ENCODE results near the gene PTK6.
"Not testable (repeated sequence)": the region's sequence is repeated elsewhere in the genome, so short reads cannot be mapped to it uniquely, and the experiment has no call there.

Gene PTK6

DNA sequence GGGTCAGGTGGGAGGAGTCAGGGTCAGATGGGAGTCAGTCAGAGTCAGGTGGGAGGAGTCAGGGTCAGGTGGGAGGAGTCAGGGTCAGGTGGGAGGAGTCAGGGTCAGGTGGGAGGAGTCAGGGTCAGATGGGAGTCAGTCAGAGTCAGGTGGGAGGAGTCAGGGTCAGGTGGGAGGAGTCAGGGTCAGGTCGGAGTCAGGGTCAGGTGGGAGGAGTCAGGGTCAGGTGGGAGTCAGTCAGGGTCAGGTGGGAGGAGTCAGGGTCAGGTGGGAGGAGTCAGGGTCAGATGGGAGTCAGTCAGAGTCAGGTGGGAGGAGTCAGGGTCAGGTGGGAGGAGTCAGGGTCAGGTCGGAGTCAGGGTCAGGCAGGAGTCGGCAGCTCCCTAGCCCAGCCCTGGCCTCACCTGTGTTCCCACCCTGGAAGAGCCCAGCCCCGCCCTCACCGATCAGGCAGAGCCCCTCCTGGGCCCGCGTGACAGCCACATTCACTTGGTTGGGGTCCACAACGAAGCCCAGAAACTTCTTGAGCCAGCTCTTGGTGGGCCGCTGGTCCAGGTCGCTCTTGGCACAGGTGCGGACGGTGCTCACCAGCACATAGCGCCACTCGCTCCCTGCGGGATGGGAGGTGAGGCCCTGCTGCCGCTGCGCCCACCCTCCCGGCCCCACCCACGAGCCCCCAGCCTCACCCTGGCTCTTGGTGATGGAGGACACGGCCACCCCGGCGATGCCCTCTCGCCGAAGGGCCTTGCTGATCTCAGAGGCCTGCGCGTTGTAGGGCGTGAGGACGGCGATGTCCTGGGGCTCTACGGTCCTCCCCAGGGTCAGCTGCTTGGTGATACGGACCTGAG lies 22.5 kb upstream of the PTK6 start:
- H3K4me3 ChIP-seq (ENCODE audit: low read depth, low read length) = not testable (repeated sequence)

DNA sequence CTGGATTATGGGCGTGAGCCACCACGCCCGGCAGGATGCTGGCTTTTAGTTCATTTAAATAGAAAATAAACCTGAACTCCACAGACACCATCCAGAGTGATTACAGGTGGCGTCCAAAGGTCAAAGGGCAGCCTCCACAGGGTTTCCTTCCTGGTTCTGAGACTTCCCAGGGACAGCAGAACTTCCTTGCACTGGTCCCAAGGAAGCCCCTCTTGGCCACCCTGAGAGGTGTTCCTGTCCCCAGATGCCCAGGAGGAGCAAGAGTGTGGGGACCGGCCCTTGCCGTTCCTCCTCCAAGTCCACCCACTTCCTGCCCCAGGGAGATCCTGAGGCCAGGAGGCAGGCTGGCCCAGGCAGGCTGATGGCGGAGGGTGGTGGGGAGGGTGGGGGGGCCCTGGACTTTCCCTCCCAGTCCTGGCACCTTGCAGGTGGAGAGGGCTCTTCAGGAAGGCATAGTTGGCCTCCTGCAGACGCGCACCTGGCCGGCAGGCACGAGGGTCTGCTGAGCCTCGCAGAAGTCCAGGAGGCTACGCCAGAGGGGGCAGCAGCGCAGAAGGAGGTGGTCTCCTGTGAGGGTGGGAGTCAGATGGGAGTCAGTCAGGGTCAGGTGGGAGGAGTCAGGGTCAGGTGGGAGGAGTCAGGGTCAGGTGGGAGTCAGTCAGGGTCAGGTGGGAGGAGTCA lies 21.8 kb upstream of the PTK6 start:
- no peak overlapping the region for H3K4me3 ChIP-seq (ENCODE audit: low read depth, low read length)

DNA sequence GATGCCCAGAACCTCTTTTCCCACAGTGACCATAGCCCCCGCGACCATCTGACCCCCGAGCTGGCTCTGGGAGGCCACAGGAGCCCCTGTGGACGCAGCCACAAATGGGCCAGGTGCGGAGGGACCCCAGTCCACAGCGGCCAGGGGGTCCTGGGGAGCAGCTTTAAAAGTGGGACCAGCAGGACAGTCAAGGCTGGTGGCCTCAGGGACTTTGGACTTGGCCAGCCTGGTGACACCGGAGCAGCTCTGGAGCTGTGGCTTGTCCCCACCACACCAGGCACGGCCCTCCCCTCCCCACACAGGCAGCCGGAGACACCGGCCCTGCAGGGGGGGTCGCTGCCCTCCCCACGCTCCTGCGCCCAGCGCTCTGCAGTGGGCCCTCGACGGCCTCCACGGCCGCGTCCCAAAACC lies 20.3 kb upstream of the PTK6 start:
- H3K4me3 ChIP-seq (ENCODE audit: low read depth, low read length) = no peak overlapping the region

DNA sequence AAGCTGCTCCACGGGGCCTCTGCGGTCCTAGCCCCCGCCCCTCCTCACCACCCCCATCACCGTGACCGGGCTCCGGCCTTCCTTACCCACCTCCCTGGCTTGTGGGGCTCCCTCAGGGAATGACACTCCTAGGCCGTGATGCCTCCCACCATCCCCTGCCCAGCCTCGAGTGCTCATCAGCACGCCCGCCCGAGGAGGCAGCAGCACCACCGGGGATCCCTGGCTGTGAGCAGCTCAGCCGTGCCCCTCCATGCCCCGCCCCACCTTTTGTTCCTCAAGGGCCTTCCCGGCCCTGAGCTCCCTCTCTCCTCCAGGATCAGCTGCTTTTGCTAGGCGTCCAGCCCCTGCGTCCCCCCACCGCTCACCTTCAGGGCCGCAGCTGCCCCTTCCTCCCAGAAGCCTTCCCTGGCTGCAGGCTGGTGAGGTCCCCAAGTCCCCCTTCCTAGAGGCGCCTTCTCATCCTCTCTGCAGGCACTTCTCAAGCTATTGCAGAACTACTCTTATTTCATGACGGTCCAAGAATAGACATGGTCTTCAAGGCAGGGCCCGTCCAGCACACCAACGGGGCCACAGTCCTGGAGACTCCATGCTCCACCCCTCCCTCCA lies 19.8 kb upstream of the PTK6 start:
- H3K4me3 ChIP-seq (ENCODE audit: low read depth, low read length) = no peak overlapping the region

DNA sequence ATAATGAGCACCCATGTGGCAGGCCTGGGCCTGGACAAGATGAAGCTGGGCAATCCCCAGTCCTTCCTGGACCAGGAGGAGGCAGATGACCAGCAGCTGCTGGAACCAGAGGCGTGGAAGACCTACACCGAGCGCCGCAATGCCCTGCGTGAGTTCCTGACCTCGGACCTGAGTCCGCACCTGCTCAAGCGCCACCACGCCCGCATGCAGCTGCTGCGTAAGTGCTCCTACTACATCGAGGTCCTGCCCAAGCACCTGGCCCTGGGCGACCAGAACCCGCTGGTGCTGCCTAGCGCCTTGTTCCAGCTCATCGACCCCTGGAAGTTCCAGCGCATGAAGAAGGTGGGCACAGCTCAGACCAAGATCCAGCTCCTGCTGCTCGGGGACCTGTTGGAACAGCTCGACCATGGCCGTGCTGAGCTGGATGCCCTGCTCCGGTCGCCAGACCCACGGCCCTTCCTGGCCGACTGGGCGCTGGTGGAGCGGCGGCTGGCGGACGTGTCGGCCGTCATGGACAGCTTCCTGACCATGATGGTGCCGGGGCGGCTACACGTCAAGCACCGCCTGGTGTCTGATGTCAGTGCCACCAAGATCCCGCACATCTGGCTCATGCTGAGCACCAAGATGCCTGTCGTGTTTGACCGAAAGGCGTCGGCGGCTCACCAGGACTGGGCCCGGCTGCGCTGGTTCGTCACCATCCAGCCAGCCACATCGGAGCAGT lies 18.6 kb upstream of the PTK6 start:
- H3K4me3 ChIP-seq (ENCODE audit: low read depth, low read length) = no peak overlapping the region

DNA sequence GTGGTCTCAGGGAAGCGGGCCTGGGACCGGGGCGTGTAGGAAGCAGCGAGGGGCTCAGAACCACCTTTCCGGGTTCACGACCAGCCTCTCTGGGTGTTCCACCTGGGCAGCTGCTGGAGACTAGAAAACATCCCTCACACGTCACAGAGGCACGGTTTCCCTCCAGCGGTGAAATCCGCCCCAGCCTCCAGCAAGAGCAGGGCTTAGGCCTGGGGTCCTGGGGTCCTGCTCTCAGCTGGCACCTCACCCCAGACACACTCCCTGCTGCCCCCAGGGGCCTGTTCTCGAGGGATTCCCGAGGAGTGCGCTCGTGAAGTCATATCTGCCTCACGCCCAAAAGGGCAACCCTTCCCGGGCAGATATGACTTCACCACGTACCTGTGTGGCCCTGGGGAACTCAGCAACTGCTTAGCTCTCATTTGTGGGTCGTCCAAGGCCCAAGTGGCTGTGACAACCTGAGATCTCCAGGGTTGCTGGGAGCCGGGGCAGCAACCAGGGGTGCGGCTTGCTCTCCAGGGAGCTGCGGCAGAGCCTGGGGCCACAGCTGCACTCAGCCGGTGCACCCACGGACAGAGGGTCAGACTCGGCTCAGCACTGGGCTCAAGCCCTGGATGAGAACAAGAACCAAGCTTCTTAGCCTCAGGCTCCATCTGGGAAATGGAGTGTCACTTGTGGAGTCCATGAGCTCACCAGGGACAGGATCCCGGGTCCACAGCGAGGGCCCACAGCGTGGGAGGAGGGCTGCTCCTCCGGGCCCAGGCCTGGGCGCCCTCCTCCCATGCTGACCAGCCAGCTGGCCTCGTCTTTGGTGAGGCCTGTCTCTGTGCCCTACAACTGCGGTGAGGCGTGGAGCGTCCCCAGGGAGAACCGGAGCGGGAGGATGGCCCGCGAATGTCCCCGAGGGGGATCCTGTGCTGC lies 17.4 kb upstream of the PTK6 start:
- peak overlapping the region; percentile 37 for H3K4me3 ChIP-seq (ENCODE audit: low read depth, low read length)

DNA sequence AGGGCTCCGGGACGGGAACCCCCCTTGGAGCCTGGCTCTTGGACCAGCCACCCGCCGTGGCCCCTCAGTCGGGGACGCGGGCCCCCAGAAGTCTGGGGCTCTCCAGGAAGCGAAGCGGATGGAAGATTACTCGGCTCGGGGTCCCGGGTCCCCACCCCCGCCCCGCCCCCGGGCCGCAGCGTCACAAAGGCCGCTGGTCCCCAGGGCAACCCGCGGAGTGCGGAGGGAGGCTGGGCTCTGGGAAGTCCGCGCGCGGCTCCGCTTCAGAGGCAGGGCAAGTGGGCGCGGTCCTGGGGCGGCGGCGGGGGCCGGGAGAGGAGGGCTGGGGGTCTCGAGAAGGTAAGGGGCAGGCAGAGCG lies 16.7 kb upstream of the PTK6 start, which contains the start of gene FNDC11:
TSS of gene FNDC11 (plus strand) at position 227 of the 358 bp plus-strand sequence. CDS start 1,505 bp downstream, outside the sequence.
- H3K4me3 ChIP-seq (ENCODE audit: low read depth, low read length) = peak within 1 kb of the TSS; percentile 59

DNA sequence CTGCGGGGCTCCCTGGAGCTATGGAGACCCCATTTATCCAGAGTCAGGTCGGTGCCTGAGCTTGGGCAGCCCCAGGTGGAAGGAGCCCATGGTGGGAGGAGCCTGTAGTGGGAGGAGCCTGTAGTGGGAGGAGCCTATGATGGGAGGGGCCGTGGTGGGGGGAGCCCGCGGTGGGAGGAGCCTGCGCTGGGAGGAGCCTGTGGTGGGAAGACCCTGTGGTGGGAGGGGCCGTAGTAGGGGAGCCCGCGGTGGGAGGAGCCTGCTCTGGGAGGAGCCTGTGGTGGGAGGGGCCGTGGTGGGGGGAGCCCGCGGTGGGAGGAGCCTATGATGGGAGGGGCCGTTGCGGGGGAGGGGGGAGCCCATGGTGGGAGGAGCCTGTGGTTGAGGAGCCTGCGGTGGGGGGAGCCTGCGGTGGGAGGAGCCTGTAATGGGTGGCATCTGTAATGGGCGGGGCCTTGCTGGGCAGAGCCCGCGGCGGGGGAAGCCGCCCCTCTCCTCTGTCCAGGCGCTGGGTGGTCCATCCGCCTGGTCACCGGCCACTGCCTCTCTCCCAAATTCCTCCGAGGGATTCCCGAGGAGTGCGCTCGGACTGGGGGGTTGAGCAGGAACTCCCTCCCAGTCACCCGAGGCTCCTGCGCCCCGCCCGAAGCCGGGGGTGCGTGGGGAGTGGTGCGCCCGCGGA lies 16.2 kb upstream of the PTK6 start:
- H3K4me3 ChIP-seq (ENCODE audit: low read depth, low read length) = peak overlapping the region; percentile 59

DNA sequence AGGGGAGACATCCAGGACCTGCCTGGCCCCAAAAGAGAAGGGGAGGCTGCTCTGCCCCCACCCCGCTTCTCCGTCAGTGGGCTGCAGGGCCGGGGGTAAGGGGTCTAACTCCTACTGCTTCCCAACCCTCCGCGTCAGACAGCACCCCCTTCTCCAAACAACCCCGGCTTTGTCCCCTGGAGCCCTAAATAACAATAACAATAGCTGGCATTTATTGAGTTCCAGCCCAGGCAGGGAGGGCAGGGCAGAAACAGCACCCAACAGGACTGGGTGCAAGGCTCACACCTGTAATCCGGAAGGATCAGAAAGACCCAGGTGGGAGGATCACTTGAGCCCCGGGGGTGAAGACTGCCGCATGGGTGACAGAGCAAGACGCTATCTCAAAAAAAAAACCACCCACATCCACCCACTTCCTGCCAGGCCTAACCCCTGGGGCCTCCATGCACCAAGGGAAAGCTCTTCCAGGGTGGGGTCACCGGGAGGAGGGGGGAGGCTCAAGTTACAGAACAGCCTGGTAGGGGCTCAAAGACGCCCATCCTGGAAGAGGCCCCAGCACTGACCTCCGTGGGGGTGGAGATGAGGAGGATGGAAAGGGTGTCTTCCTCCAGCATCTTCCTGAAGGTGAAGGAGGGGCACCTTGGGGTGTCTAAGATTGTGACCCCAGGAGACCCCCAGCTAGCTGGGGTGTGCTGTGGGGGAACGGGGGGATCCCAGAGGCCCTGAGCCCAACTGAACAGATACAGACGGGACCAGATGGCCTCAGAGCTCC lies 15.5 kb upstream of the PTK6 start:
- no peak overlapping the region for H3K4me3 ChIP-seq (ENCODE audit: low read depth, low read length)

DNA sequence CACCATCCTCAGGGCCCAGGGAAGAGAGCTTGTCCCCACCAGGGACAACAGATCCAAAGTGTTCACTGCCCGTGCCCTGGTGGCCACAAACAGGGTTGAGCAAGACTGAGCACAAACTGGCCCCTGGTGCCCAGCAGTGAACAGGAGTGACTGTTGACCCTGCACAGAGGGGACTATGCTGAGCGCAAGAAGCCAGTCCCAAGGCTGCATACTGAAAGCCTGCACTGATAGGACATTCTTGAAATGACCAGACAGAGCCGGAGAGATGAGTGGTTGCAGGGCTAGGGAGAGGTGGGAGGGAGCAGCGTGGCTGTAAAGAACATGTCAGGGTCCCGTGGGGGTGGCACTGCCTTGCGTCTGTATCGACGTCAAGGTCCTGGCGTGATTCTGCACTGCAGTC lies 13.9 kb upstream of the PTK6 start:
- H3K4me3 ChIP-seq (ENCODE audit: low read depth, low read length) = no peak overlapping the region

DNA sequence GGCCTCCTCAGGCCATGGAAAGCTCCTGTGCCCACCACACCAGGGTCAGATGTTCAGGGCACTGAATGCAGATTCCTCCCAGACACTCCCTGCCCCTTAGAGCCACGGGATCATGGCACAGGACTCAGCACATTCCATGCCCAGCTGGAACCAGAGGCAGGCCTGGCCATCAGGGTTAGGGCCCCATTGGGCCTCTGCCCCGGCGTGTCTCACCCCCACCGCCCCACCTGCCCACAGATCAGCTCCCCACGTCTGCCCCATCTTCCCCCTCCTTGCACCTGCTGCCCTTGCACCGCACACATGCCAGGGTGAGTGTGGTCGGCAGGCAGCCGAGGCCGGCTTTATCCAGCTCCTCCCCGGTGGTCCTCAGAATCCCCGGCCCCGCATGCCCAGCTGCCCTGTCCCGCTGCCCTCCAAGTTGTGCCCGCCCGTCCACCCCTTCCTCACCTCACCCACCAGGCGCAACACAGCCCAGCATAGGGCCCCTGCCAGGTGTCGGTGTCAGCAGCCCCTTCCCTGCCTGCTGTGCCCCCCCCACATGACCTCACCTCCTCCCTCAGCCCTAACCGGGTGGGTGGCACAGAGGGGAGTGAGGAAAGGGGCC lies 12.6 kb upstream of the PTK6 start:
- no peak overlapping the region for H3K4me3 ChIP-seq (ENCODE audit: low read depth, low read length)

DNA sequence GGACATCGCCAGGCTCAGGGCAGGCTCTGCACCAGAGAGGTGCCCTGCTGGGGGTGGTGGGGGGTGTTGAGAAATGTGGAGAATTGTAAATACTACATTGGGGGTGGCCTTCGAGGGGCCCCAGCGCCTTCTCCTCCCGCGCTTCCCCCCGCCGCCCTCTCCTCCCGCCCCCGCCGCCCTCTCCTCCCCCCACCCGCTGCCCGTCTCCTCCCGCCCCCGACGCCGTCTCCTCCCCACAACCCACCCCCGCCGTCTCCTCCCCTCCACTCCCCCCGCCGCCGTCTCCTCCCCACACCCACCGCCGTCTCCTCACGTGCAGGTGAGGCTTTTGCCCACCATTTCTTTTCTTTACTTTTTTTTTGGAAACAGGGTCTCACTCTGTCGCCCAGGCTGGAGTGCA lies 11.8 kb upstream of the PTK6 start:
- H3K4me3 ChIP-seq (ENCODE audit: low read depth, low read length) = no peak overlapping the region

DNA sequence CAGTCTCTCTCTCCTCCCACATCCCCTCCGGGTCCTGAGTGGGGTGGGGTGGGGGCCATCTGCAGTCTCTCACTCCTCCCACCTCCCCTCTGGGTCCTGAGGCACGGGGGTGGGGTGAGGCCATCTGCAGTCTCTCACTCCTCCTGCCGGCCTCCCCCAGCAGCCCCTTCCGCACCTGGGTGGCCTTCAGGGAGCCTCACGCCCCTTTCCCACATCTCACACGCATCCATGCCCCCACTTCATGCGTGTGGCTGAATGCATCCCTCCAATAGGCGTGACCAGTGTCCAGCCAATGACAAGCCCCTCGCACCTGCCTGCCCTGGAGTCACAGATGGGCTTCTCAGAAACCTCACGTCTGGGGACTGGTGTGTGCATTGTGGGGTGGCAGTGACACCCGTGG lies 11.4 kb upstream of the PTK6 start:
- no peak overlapping the region for H3K4me3 ChIP-seq (ENCODE audit: low read depth, low read length)

DNA sequence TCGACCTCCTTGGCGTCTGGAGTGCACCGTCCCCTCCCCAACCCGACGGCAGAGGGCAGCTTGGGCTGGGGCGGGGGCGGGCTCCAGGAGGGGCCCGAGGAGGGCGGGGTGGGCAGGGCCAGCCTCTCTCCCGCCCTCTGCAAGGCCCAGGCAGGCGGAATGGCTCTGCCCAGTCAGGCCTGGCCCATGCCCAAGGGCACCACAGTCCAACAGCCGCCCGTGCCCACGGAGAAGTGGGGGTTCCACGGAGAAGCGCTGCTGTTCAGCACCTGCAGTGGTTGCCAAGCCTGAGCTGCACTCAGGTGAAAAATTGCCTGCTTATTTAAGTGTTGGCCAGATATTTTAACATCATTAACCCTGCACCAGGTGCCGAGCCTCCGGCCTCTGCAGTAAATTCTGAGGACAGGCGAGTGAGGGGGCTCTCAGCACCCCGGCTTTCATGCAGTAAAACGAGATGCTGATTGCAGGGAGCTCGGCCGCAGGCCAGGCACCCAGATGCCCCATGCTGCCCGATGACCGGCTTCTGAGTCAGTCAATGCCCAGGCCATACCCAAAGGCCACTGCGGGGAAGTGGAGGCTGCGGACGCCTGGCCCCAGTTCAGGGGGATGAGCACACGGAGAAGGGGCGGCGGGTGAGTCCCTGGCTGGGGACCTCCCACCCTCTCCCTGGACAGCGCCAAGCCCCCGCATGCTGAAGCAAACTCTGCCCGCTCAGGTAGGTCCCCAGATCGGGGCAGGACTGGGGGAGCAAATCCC lies 10.7 kb upstream of the PTK6 start, which contains the start of gene SRMS:
TSS of gene SRMS (minus strand) at position 25 of the 756 bp plus-strand sequence. CDS start 286 bp downstream, outside the sequence.
- no peak within 1 kb of the TSS for H3K4me3 ChIP-seq (ENCODE audit: low read depth, low read length)

DNA sequence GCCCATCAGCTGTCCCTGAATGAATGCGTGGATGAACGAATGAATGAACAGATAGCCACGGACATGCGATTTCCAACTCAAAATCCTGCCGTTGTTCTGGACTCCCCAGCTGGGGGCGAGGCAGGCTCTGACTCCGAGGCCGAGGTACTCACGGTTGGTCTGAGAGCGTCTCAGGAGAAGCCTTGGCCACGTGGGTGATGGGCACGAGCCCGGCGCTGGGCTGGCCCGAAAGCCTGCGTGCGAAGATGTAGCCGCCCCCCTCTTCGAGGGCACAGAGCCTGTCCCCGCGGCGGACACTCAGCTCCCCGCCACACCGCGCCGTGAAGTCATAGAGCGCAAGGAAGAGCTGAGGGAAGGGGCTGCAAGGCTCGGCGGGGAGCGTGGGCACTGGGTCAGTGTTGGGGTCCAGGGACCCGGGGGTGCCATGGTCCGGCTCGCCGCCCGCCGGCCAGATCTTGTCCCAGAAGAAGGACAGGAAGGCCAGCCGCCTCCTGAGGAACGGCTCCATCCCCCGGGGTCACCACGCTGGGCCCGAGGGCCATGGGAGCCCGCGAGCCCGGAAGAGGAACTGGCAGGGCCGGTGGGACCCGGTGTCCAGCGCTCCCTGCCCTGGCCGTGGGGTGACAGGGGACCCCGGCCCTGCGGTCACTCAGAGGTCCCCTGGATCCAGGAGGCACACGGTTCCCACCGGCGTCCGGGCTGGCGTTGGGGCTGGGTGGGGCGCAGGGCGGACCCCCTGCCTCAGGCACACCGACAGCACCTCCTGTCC lies 10.0 kb upstream of the PTK6 start:
- H3K4me3 ChIP-seq (ENCODE audit: low read depth, low read length) = no peak overlapping the region

DNA sequence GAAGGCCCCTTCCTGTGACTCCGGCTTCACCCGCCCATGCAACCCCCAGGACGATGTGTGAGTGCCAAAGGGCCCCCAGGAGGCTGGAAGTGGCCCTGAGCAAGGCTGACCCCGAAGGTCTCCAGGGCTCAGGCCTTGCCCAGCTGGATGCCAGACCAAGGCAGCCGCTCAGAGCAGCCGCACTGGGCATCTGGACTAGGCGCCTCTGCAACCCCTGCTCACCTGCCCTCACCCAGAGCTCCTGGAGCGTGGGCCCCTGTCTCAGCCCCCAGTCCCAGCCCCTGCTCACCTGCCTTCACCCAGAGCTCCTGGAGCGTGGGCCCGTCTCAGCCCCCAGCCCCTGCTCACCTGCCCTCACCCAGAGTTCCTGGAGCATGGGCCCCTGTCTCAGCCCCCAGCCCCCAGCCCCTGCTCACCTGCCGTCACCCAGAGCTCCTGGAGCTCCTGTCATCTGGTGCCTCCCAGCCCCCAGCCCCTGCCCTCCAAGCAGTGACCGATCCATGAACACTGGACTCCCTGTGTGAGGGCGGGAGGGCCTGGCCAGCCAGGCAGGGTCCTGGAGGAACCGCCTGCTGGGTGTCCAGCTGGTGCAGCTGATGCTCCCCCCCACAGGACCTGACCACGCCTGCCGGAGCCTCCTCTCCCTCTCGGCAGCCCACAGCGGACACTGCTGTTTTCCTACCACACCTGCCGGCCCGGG lies 9.2 kb upstream of the PTK6 start:
- no peak overlapping the region for H3K4me3 ChIP-seq (ENCODE audit: low read depth, low read length)

All from iPS-11a (cell line).